GM11168 (cell line): ENCODE results near the gene HNRNPF.
"Not testable (repeated sequence)": the region's sequence is repeated elsewhere in the genome, so short reads cannot be mapped to it uniquely, and the experiment has no call there.

Experiments used
- in situ Hi-C: fragments of 300-500 bp; cut with MboI; formaldehyde crosslinking; loops from one replicate; pipeline ENCODE4 v1.12.0; 2022; ENCODE audit warnings: low sequenced_read_pairs; ENCODE audit not compliant: unreplicated experiment

The HNRNPF gene

DNA sequence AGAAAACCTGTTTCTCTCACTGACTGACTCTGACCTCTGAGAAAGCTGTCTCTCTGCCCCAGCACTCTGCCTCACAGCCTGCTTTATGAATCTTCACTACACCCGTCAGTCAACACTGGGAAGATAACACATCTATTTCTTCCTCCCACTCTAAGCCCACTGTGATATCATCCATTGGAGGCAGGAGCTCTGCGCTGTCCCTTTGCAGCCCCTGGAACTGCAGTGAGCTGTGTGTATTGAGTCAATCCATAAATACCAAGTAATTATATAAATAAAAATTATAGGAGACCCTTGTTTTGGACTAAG lies 54.7 kb downstream of the HNRNPF start:
- in situ Hi-C loops: no loop called here

DNA sequence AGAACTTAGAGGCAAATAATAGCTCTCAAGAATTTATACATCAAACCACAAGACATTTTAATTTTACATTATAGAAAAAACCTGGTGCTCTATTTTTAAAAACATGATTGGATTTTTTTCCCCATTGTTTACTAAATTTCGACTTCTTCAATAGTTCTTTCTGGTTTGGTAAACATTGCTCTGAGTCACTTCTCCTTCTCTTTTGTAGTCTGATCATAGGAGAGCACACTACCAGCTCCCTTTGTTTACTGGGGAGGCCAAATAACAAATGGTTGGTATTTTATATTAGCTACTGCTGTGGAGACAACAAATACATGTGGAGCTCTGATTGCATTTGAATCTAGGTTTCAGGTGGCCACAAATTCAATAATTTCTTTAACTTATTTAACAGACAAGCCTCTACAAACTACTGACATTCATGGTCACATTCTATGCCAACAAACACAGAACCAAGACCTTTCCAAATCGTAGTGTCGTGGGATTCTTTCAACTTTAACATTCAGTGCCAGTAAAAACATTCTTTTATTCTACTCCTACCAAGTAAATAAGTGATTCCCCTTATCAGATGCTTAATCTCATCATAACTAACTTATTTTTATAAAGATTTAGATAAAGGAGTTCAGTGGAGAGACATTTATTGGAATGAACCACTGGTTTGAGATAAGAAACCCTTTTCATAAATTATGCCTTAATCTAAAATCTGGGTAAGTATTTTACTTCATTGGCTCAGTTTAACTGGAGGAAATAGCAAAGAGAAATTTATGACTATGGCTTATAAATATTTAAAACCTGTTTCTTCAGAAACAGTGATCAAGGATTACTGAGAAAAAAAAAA lies 55.3 kb downstream of the HNRNPF start:
- in situ Hi-C loops: no loop called here

DNA sequence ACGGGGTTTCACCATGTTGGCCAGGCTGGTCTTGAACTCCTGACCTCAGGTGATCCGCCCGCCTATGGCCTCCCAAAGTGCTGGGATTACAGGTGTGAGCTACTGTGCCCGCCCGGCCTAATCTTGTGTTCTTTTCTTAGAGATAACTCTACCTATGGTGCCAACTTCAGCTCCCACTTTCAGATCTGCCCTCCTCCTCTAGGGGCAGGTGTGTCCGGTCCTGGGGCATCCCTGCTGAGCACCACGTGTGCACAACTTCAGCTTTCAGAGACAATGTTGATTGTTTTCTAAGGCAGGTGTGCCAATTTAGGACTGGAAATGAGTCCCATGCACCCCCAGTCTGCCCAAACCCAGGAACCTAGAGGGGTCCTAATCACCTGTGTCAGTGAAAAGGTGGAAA lies 56.0 kb downstream of the HNRNPF start:
- in situ Hi-C loops: no loop called here

DNA sequence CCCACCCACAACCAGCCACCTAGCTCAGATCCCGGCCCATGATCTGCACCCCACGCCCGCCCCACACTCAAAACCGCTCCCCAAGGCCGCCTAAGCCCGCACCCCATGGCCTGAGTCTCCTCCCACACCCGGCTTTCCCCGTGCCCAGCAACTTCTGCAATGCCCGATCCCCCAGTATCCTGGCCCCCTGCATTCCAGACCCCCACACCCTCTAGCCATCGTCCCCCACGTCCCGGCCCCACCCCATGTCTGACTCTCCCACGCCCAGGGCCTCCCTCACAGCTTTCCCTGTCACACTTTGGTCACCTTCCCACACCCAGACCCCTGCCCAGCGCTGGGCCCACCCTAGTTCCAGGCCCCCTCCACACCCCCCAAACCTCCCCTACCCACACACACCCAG lies 57.7 kb downstream of the HNRNPF start:
- in situ Hi-C loops: no loop called here

DNA sequence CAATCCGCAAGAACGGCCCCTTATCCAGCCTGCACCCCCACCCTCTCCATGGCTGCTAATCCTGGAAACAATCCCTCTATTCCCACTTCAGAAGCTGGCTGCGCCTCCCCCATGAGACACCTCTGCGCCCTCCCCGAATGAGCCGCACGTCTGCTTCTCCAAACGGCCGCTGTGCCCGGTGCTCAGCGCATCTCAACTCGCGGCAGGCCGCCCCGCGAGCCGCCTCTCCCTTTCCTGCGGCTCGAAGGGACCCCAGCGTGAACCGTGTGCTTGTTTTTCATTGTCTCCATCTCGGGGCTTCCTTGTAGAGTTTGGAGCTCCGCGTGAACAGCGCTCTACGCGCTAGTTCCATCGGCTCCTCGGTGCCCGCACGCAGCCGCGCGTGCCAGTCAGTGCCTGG lies 58.3 kb downstream of the HNRNPF start:
- in situ Hi-C loops: no loop called here

DNA sequence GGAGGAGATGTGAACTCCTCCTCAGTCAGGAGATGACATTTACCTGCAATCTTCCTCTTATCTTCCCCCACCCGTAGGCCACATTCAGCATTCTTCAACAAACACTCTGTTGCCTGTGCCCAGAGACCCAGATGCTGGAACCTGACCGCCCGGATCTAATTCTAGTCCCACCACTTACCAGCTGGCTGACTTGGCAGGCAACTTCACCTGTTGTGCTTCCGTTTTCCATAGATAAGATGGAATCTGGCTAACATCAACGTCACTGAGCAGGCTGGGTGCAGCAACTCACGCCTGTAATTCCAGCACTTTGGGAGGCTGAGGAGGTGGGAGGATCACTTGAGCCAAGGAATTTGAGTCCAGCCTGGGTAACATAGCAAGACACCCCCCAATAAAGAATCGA lies 58.8 kb downstream of the HNRNPF start:
- in situ Hi-C loops: no loop called here

DNA sequence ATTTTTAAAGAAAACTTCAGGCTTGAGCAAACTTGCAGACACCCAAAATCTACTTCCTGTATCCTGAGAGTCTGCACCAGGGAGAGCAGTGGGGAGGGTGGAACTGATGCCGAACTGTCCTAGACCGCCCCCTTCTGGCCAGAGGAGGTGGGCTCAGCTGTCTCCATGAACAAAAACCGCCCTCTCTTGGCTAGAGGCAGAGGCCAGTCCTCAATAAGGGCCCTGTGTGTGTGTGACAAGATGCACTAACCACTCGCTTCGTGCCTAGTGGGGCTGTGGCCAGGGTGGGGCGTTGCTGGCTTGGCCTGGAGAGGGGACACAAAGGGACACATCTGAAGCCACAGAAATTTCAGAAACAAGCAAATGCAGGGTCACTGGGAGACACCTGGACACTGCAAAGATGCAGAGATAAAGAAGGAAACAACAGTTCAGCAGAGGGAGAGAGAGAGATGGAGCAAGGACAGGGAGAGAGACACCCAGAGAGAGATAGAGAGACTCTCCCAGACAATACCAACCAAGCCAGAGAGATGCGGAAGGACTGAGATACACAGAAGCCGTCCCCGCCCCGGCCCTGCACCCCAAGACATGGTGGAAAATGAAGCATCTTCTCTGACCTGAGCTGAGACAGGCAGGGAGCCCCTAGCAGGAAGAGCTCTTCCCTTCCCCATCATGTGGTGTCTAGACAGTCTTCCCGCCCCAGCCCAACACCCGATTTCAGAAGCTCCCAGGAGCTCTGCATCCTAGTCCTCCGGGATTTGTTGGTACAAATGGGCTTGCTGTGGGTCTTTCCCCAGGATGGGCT lies 60.3 kb downstream of the HNRNPF start:
- in situ Hi-C loops: no loop called here

DNA sequence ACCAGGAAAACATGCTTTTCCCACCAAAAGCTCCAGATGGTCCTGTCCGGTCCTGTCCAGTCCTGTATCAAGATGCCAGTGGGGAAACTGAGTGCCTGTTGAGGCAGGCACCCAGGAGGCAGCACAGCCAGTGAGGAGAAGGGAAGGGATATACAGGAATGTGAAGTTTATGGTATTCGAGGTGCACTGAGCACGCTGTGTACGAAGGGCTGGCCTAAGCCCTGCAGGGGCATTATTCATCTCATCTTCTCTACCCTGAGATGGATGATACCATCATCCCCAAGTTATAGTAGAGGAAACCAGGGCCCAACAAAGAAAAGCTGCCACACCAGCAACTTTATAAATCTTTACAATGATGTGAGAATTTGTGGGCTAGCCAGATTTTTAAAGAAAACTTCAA lies 61.0 kb downstream of the HNRNPF start:
- in situ Hi-C loops: no loop called here

DNA sequence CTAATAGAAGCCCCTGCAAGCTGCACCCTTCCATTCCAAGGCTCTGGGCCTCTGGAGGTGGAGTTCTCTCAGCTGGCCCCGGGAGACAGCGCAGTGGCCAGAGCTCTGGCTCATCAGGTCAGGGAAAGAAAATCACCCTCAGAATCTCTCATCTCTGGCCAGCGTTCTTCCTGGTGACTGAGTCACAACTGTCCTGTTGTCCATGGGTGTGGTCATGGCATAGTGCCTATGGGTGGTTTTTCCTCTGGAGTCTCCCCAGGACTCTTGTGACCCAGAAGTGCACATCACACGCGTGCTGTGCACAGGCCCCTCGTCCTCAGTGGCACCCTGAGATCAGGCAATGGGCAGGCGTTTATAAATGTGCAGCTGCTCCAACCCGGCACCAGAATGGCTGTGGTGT lies 64.9 kb downstream of the HNRNPF start:
- in situ Hi-C loops: no loop called here

DNA sequence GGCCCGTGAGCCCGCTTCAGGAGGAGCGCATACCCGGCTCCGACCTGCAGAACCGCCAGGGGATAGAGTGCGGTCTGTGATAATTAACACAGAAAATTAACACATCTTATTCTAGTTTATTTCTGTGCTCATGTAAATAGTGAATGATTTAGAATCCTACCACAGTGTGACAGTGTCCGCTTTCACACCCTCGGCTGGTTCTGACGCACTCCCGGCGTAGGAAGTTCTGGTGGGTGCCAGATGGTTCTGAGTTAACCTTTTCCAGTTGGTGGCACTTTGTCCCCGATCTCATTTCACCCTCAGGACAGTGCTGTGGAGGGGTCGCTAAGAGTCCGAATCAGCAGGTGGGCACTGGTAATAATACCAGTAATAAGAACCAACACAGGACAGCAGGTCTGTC lies 65.9 kb downstream of the HNRNPF start:
- in situ Hi-C loops: no loop called here

DNA sequence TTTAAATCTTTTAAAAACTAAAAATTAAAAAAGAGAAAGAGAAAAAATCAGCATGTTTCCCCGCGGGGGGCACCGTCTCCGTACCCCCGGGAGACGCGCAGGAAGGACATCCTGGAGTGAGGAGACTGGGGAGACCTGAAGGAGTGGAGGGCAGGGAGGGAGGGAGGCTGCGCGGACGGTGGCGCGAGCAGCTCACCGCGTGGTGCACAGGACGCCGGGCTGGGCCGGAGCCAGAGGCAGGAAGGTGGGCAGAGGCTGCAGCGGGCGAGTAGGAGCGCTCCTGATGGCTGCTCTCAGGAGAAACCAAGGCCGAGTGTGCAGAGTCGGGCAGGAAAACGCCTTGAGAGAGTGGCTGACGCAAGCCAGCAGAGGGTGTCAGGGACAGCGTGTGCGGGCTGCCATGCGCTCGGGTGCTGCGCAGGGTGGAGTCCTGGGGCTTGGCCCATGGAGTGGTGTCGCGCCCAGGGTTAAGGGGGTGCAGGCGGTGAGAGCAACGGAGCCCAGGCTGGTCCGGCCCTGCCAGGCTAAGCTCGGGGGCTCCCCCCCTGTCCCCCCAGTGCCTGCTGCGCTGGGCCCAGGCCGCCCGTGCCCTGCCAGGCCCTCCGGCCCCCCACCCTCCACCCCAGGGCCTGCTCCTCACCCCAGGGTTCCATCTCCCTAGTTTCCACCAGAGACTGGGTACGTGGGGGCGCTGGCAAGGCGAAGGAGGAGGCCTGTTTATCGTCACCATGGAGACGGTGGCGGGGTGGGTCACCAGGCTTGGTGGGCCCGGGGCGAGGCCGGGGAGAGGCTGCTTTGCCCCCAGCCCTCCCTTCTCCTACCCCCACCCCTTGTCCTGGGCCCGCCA lies 66.5 kb downstream of the HNRNPF start:
- in situ Hi-C loops: no loop called here

DNA sequence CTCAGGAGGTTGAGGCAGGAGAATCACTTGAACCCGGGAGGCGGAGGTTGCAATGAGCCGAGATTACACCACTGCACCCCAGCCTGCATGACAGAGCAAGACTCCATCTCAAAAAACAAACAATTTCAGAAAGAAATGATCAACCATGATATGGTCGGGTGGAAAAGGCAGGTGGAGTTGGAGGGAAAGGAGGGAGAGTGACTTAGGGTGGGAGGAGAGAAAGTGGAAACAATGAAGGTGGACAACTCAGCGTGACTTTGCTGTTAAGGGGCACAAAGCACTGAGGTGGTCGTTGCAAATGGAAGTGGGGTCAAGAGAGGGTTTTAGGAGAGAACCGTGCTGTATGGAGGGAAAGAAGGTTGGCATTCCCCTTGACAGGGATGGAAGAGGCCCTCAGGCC lies 67.5 kb downstream of the HNRNPF start:
- in situ Hi-C loops: no loop called here

DNA sequence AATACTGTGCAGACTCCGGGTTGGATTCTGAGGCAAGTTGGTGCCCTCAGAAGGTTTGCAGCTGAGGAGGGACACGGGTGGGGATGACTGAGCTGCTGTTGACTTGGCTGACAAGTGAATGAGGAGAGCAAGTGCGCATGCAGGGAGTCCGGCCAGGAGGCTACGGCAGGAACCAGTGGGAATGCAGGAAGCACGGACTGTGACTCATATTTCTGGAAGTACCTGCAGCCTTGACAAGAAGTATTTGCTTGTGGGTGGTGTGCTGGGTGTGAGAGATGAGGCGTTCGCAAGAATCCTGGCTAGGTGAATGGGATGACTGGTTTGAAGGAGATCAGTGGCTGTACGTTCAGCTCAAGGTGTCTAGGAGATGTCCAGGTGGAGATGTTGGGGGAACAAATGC lies 68.4 kb downstream of the HNRNPF start:
- in situ Hi-C loops: no loop called here

DNA sequence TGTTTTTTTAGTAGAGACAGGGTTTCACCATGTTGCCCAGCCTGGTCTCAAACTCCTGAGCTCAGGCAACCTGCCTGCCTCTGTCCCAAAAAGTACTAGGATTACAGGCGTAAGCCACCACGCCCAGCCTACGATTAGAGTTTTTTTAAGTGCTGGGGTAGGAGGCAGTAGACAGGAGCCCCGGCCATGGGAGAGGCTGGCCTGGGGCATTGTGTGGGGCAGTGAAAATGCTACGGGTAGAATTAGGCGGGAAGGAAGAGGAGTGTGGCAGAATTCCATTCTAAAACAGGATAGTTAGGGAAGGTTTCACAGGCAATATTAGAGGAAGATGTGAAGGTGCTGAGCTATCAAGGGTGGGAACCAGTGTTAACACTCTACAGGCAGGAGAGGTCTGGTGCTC lies 68.9 kb downstream of the HNRNPF start:
- in situ Hi-C loops: no loop called here

DNA sequence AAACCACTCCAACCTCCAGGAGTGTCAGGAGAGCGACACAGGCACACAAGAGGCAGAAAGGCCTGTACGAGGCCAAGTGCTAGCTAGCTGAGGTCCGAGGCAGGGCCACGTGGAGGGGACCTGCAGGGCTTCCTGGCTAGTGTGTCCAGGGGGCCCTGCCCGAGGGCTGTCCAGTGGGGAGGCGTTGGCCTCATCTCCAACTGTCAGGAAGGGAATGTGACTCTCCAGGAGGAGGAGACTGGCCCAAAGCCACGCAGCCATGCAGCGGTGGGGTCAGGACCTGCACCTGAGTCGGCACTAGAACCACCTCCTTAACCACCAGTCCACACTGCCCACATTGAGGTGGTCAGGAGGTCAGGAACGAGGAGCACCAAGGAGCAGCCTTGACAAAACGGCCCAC lies 69.8 kb downstream of the HNRNPF start:
- in situ Hi-C loops: no loop called here

DNA sequence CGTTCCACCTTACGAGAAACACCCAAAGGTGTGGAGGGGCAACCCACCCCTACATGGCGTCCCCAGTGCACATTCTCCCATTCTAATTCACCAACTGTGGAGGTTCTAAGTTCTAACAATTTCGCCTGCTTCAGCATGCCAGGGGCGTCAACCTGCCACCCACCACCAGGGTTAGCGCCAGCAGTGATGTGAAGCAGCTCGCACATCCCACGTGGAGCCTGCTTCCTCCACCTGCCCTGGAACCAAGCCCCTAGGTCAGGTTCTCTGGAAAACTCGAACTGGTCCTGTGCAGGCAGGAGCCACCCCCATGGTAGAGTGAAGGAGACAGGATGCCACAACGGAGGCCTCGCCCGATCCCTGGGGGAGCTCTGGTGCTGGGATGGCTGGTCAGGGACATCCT lies 70.9 kb downstream of the HNRNPF start:
- in situ Hi-C loops: no loop called here

DNA sequence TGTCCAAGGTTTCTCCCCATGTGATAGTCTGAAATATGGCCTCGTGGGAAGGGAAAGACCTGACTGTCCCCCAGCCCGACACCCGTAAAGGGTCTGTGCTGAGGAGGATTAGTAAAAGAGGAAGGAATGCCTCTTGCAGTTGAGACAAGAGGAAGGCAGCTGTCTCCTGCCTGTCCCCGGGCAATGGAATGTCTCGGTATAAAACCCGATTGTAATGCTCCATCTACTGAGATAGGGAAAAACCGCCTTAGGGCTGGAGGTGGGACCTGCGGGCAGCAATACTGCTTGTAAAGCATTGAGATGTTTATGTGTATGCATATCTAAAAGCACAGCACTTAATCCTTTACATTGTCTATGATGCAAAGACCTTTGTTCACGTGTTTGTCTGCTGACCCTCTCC lies 71.5 kb downstream of the HNRNPF start:
- in situ Hi-C loops: not testable (repeated sequence)

DNA sequence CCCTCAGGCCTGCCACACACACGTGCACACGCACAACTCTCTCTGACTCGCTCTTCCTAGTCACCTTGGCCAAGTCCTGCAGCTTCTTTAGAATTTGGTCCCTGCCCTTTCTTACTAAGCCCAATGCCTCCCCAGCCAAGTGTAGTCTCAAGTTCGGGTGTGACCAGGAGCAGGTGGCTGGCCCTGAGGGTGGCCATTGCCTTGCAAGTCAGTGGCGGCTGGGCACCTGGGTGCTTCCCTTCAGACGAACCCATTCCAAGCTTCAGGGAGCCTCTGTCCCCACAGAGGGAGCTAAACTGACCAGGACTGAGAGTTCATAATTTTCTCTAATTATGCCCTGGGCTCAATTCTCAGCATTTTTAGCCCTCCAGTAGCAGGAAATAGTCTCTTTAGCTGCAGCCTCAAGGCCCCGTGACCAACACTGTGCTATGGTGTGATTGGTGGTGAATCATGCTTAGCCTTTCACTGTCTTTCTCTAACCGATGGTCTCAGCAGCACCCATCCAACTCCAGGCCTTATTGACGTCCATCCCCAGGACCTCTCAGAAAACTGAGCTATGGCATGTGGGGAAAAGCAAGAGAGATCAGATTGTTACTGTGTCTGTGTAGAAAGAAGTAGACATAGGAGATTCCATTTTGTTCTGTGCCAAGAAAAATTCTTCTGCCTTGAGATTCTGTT lies 72.2 kb downstream of the HNRNPF start:
- in situ Hi-C loops: no loop called here

DNA sequence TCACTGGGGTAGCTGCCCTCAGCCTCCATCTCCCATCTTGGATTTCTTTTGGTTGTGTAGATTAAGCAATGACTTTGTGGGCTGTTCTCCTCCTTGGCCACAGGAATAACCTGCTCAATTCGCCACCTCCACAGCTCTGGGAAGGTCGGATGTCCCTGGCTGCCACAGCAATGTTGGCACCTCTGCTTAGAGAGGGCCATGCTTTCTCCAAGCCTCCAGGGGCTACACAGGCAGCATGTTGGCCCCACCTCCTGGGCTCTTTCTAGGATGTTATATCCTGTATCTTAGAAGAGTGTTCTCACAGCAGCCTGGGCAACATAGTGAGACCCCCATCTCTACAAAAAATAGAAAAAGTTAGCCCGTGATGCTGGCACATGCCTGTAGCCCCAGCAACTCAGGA lies 72.9 kb downstream of the HNRNPF start:
- in situ Hi-C loops: no loop called here
